HK-2 (cell line): ENCODE results near the gene PBX1.

Experiments
- DNase-seq: peaks from one replicate; pipeline ENCODE4 v3.0.0-alpha.2; 2018; ENCODE audit not compliant: unreplicated experiment

PBX1 gene

DNA sequence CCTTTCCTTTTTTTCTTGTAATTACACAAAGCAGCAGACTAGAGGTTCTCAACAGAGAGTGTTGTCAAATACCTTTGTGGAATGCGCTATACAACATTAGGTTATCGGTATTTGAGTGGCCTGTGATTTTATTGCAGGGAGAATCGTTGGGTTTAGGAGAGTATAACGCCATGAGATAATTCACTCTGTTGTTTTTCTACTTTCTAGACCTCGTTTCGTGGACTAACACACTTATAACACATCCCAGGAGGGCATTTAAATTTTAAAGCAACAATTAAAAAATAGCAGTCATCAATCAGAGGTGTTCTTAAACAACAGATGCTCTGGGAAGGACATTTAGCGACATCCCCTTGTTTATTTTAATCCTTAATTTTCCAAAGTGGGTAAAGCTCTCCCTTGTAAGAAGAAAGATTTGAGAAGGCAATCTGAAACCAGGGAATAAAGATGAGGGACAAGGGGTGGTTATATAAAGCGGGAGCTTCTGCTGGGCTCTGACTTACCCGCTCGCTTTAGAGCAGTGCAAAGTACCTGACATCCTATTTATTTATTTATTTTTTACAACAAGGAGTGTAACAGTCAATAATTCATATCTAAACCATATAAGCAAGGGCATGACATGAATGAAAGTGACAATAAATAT lies 4.9 kb downstream of the PBX1 start:
- DNase-seq, result no peak

- no peak for DNase-seq
Observed at GRCh38 chr1:164564378-164564777, 5.4 kb downstream of the PBX1 start.

DNA sequence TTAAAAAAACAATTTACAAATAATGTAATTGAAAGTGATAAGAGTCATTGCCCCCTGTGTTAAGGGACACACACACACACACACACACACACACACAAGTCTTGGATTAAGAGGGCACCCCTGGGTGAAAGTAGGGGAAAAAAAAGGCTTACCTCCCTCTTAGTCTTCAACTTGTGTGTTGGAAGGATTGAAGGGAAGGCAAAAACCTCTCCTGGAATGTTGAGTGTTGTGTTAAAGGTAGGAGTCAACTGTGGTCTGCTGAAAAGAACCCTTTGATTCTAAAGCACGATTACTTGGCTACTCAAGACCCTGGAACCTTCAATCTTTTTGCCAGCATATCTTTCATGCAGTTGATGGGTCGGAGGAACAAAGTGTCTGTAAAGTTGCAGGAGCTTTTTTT lies 6.4 kb downstream of the PBX1 start:
- no peak for DNase-seq

DNA sequence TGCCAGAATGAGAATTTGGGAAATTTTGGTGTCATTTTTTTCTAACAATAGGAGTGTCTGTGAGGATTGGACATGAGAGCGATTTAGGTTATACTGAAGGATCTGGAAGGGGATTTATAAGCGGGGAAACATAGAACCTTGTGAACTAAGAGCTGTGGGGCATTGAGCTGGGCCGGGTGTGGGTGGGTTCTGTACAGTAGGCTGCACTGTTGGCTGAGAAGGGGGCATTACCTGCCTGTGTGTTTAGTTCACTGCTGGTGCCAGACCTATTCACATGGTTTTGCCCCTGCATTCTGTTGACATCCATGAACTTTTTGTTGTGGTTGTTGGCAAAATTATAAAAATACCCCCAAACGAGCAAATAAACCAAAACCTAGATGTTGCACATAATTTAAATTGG lies 8.8 kb downstream of the PBX1 start:
- no peak for DNase-seq

- no peak for DNase-seq
Observed at GRCh38 chr1:164569241-164569640, 10.3 kb downstream of the PBX1 start.

GRCh38 chr1:164569866-164570265 lies 10.9 kb downstream of the PBX1 start:
- no peak for DNase-seq

DNA sequence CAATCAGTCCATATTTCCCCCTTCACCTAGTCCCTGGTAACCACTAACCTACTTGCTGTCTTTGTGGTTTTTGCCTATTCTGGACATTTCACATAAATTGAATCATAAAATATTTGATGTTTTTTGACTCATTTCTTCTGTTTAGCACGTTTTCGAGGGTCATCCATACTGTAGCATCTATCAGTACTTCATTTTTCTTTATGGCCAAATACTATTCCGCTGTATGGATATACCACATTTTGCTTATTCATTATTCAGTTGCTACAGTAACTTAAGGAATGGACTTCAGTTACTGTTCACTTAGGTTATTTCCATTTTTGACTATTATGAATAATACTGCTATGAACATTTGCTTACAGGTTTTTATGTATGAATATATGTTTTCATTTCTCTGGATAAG lies 12.3 kb downstream of the PBX1 start:
- DNase-seq, result no peak

DNA sequence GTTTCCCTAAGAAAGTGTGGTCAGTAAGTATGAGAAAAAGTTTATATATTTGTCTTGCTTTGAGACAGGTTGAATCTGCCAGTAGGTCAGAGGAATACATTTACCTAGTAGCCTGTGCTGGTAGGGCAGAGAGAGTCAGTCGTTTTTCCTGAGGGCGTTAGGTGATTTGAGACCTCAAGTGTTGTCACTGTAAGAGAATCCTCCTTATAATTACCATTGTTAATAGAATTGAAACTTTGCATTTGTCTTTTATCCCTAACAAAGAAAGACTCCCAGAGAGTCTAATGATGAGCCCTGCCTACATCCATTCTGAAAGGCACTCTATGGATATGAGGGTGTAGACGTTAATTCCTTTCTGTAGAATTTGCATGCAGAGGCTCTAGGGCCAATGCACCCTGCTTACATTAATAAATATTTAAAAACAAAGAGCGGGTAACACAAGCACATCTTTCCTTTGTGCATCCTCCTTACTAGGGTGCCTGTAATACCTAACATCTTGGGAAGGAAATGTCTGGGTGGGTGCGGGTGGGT lies 16.4 kb downstream of the PBX1 start:
- no peak for DNase-seq

GRCh38 chr1:164576291-164577271 lies 17.6 kb downstream of the PBX1 start:
- DNase-seq, result no peak

GRCh38 chr1:164577291-164577690 lies 18.3 kb downstream of the PBX1 start:
- DNase-seq, result no peak

- DNase-seq, result no peak
Observed at GRCh38 chr1:164578479-164579200, 19.7 kb downstream of the PBX1 start.

DNA sequence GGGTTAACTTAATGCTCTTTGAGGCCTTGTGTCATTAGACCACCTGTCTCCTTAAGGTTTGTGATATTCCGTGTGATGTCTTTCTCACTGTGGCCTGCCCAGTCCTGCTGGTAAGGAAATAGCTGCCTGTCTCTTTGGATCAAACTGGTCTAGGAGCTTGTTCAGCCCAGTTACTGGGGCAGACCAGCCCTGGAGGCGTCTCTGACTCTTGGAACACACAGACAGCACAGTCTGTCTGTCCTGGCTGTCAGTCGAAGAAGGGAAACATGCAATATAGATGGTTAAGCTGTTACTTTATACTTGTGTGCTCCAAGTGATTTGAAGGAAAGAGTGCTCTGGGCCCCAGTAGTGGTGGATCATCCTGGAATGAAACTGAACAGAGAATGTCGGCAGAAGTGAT lies 20.4 kb downstream of the PBX1 start:
- DNase-seq, result no peak

GRCh38 chr1:164581762-164582161 lies 22.8 kb downstream of the PBX1 start:
- no peak for DNase-seq

DNA sequence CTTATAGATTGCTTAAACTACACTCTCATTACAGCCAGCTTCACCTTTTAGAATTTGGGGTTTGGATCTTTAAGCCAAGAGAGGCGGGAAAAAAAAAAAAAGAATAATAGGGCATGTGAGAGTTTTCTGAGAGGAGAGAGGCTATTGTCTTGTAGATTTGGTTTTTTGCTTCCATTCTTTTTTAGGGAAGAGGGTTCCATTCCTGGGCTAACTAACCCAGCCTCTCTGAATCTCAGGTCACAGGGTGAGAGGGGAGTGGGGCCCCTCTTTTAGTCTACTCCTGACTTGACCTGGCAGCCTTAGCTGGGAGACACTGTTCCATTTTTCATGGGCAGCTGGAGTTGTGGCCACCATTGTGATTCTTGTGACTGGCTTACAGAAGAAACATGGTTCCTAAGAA lies 24.2 kb downstream of the PBX1 start:
- no peak for DNase-seq

DNA sequence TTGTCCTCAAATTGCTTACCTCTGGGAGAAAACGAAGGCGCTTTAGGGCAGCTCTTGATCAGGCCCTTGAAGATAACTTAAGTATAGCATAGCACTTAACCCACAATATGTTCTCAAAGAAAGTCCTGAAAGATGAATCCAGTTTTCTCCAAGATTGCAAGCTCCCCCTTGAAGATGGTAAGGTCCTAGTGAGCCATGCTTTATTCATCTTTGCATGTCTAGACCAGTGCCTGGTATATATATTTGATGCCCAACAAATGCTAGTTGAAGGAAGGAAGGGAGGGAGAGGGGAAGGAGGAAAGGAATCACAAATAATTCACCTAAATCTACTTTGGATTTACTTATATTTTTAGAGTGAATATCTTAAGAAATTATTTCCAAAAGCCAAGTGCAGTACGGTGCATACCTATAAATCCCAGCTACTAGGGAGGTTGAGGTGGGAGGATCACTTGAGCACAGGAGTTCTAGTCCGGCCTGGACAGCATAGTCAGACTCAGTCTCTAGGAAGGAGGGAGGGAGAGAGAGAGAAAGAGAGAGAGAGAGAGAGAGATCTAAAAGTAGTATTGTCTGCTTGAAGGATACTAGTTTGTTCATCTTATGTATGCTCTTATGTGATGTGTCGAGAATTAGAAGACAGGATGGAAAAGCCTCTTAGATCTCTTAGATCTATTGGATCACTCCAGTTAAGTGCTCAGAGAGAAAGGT lies 25.0 kb downstream of the PBX1 start:
- no peak for DNase-seq

GRCh38 chr1:164586591-164586990 lies 27.6 kb downstream of the PBX1 start:
- no peak for DNase-seq

DNA sequence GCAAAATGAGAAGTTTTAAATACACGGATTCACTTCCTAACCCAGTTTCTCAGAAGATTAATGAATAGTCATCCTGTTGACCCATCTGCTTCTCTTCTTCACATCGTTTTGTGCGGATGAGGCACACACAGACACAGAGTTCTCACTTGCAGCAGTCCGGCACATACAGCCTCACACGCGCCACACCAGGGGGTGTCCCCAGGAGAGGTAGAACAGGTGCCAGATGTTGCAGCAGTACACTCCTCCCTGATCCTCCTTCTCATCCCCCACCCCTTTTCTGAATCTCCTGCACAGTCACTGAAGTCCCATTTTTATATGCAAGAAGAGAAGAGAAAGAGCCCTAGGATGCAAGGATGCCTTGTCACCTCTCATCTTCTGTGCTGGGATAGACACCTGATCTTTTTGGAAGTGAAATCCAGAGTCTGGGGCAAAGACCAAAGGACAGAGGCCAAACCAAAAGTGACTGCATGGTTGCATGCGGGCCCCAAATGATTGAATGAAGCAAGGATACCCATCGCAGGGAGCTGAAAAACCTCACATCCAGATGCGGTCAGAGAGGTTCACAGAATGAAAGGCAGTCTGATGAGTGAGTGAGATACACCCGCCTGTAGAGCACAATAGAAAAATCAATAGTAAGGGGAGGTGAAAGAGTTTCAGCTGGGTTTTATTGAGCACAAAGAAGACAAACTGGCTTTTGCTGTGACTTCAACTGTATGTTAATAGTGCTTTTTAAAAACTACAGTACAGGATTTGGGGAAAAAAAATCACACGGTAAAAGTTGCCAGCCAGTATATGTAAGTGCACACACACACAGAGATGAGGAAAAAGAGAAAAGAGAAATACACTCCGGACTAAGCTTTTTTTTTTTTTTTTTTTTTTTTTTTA lies 28.9 kb downstream of the PBX1 start:
- no peak for DNase-seq

GRCh38 chr1:164588516-164589341 lies 29.7 kb downstream of the PBX1 start:
- DNase-seq, result no peak

- no peak for DNase-seq
Observed at GRCh38 chr1:164589408-164589807, 30.4 kb downstream of the PBX1 start.
